Transverse colon (tissue), 4 donors: ENCODE measurements around the gene MEGF10. TPM values are rescaled to one million over a fixed set of nuclear protein-coding genes. Genes with fewer than 3 reads are reported as not detected.
A peak's percentile ranks its signal among the peaks of the same experiment; 100 is the strongest.

Experiments
- DNase-seq: peaks from one replicate; pipeline ENCODE4 v3.0.0-alpha.2; 2019
- H3K27ac ChIP-seq, 4 donors: fragments of 200-600 bp; sonication (generic); 2 replicates each; pipeline ENCODE4 v1.5.1; 2016 to 2018; ENCODE audit warnings: inconsistent platforms in 4 of 4
- H3K27me3 ChIP-seq: fragments of 200-600 bp; sonication (generic); 2 replicates; pipeline ENCODE4 v1.5.1; 2017; ENCODE audit warnings: inconsistent platforms
- H3K36me3 ChIP-seq, 4 donors: fragments of 200-600 bp; sonication (generic); 2 replicates each; pipeline ENCODE4 v1.5.1; 2017 to 2019; ENCODE audit warnings: inconsistent platforms in 4 of 4
- H3K4me1 ChIP-seq, 4 donors: fragments of 200-600 bp; sonication (generic); 2 replicates each; pipeline ENCODE4 v1.5.1; 2017 to 2020; ENCODE audit warnings: inconsistent platforms in 4 of 4
- H3K4me3 ChIP-seq, 4 donors: fragments of 200-600 bp; sonication (generic); 1 replicate in 1 of 4; 2 replicates in 3 of 4; pipeline versions ENCODE4 v1.5.1 to v1.6.1; 2017 to 2019; ENCODE audit warnings: inconsistent platforms in 4 of 4
- H3K9me3 ChIP-seq, 2 donors: fragments of 200-600 bp; sonication (generic); 2 replicates each; pipeline ENCODE4 v1.5.1; 2017 to 2019; ENCODE audit warnings: inconsistent platforms in 2 of 2
- EP300 ChIP-seq: sonication (generic); formaldehyde crosslinking; IDR thresholded peaks from one replicate; pipeline ENCODE4 v1.6.1; 2017; ENCODE audit warnings: antibody characterized with exemption, low read depth
- POLR2A ChIP-seq: fragments of 450-650 bp; IDR thresholded peaks from one replicate; pipeline ENCODE4 v1.6.1; 2016; ENCODE audit warnings: antibody characterized with exemption, mild to moderate bottlenecking, moderate library complexity
- POLR2AphosphoS5 ChIP-seq, 3 donors: sonication (generic); formaldehyde crosslinking; IDR thresholded peaks; one replicate each; pipeline ENCODE4 v1.6.1; 2016; ENCODE audit warnings: antibody characterized with exemption in 3 of 3
- whole genome bisulfite sequencing, 2 donors: methylation state at CpG; one replicate each; pipeline ENCODE4 v1.1.5; 2018; ENCODE audit warnings: low coverage in 1 of 2; 5-methylcytosine and 5-hydroxymethylcytosine counted together
- in situ Hi-C, 4 donors: fragments of 200-750 bp; cut with MboI; loops; one replicate each; pipeline versions ENCODE4 v1.15.0 to v1.15.1; 2017; ENCODE audit warnings: low sequenced_read_pairs in 3 of 4, low pct_ligation_motif_present in 1 of 4, low pct_unique_long_range_greater_than_20kb in 1 of 4
- intact Hi-C: fragments of 100-400 bp; cut with DNase I; formaldehyde crosslinking; loops from one replicate; pipeline ENCODE4 v1.15.1; 2023; ENCODE audit warnings: low total_unique reads
- total RNA-seq, 4 donors: library from RNA; depleted of rRNA; stranded (reverse); fragments of >200 nt; gene quantifications; one replicate each; pipeline ENCODE4 v1.1.0, GENCODE V29; 2016
- TF ChIP-seq, protein P1 (sequence below), 5 experiments: fragments of 200-600 bp in 3 of 5; fragments of 450-650 bp in 2 of 5; sonication (generic) in 3 of 5; IDR thresholded peaks; 1 replicate in 2 of 5; 2 replicates in 3 of 5; pipeline ENCODE4 v1.5.1; 2016 to 2017; ENCODE audit warnings: antibody characterized with exemption in 5 of 5, inconsistent platforms in 3 of 5, mild to moderate bottlenecking in 2 of 5, moderate library complexity in 1 of 5

Gene MEGF10
- total RNA-seq, 4 donors from 2014 or later = 0.68 to 3.0 (median 2.9) TPM; not detected in 1

DNA sequence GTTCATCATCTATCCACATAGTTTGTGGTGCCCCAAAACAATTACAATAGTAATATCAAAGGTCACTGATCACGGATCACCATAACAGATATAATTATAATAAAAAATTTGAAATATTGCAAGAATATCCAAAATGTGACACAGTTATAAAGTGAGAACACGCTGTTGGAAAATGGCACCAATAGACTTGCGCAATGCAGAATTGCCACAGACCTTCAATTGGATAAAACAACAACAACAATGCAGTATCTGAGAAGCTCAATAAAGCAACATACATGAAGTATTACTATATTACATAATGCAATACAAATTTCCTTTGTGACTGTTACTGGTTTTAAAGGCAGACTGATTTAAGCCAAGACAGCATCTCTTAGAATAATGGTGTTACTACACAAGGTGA is 182.1 kb downstream of the MEGF10 start:
- DNase-seq = no peak
- in situ Hi-C loops = no loop called here
- intact Hi-C loops = no loop called here
- TF ChIP-seq POLR2A (no peak), POLR2AphosphoS5 (IDR thresholded peaks at IDR 0.05) (no peak), EP300 (no peak)
- TF ChIP-seq, protein P1, sequence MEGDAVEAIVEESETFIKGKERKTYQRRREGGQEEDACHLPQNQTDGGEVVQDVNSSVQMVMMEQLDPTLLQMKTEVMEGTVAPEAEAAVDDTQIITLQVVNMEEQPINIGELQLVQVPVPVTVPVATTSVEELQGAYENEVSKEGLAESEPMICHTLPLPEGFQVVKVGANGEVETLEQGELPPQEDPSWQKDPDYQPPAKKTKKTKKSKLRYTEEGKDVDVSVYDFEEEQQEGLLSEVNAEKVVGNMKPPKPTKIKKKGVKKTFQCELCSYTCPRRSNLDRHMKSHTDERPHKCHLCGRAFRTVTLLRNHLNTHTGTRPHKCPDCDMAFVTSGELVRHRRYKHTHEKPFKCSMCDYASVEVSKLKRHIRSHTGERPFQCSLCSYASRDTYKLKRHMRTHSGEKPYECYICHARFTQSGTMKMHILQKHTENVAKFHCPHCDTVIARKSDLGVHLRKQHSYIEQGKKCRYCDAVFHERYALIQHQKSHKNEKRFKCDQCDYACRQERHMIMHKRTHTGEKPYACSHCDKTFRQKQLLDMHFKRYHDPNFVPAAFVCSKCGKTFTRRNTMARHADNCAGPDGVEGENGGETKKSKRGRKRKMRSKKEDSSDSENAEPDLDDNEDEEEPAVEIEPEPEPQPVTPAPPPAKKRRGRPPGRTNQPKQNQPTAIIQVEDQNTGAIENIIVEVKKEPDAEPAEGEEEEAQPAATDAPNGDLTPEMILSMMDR (IDR thresholded peaks at IDR 0.05) = no peak
- 91 to 92% methylated on average over 2 to 3 of the region's 3 CpGs for WGBS, 2 donors
- no peak overlapping the region for H3K4me3 ChIP-seq
- H3K36me3 ChIP-seq = no peaks in the 10 kb centered on the region
- no peaks in the 10 kb centered on the region for H3K4me1 ChIP-seq
- no peaks in the 10 kb centered on the region for H3K9me3 ChIP-seq
- peaks cover 7% of the 10 kb centered on the region for H3K27me3 ChIP-seq
- no peak overlapping the region for H3K27ac ChIP-seq

DNA sequence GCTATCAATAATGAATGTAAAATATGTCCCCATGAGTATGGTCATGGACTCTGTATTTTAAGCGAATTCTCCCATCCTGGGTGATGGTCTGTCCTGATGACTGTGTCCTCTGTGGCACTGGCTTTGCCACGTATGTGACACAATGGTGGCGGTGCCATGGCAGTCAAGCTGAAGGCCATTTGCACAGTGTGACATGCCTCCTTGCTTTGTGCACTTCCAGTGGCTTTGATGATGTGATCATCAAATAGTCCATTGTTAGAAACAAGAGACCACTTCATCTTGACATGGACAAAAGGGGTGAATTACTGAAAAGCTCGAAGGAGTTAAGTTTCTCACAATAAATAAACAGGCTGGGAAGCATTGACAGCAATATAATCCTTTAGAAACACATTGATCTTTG is 195.9 kb downstream of the MEGF10 start:
- no peaks in the 10 kb centered on the region for H3K9me3 ChIP-seq
- no peak overlapping the region for H3K4me3 ChIP-seq
- DNase-seq = no peak
- no peak overlapping the region for H3K27ac ChIP-seq
- no peaks in the 10 kb centered on the region for H3K27me3 ChIP-seq
- TF ChIP-seq POLR2AphosphoS5 (IDR thresholded peaks at IDR 0.05) (no peak), EP300 (no peak), POLR2A (no peak)
- TF ChIP-seq, protein P1 (IDR thresholded peaks at IDR 0.05) = no peak
- peaks cover 0 to 5% (median 0%) of the 10 kb centered on the region in 4 donors for H3K4me1 ChIP-seq
- 82 to 90% methylated on average over 4 of the region's 4 CpGs for WGBS, 2 donors
- H3K36me3 ChIP-seq = no peaks in the 10 kb centered on the region
- intact Hi-C loops (no loop called here), in situ Hi-C loops (loop anchor here in 2 of 4 donors (10.0 to 25.0 kb wide), 2 partner anchors 174 to 192 kb away; partner anchors contain the start of gene MEGF10 (in 1 of the 2))

DNA sequence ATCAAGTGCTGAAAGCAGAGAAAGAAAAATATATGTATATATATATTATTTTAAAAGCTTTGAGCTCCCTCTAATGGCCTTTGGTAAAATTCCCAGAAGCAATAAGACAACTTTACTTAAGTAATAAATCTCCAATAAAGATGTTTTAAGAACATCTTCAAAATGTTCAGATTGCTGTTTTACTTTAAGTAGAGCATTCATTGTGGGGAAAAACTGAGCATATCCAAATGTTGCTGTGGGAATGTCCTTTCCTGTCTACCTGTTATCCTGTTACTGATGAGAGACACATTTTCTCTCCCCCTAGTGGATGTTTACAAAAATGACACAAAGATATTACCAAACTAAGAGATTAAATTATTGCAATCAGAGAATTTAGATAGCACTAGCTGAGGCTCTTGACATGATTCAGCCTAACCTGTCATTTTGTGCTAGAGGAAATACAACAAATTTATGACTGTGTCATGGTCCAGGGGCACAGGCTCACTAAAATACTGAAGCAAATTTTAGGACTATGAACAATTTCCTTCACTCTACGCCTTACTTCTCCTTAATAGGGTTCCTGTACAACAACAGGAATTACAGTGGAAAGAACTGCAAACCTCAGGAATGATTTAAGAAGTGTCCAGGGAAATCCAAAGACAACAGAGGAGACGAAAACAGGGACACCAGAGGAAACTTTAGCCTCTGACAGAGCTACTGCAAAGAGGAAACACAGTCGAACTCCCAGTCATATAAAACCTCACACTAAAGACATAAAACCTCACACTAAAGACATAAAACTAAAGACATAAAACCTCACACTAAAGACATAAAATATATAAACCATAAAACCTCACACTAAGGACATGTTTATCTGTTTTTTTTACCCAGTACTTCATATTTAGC is 202.5 kb downstream of the MEGF10 start:
- TF ChIP-seq POLR2AphosphoS5 (IDR thresholded peaks at IDR 0.05) = no peak
- TF ChIP-seq, protein P1 (IDR thresholded peaks at IDR 0.05) = peak; percentile 62 to 93 (median 71)
- no peak for TF ChIP-seq POLR2A
- TF ChIP-seq EP300 = no peak
- peak overlapping the region; percentile 69 to 77 (median 74) for H3K27ac ChIP-seq
- in situ Hi-C loops (loop anchor here in 2 of 4 donors (10.0 to 25.0 kb wide), 2 partner anchors 181 to 188 kb away; no protein-coding TSS in a partner anchor), intact Hi-C loops (loop anchor here (10.0 kb wide), 1 partner anchor 658 kb away; no protein-coding TSS in a partner anchor)
- WGBS, 2 donors = 35% methylated on average over 2 to 3 of the region's 3 CpGs
- H3K27me3 ChIP-seq = peaks cover 8% of the 10 kb centered on the region
- no peaks in the 10 kb centered on the region for H3K9me3 ChIP-seq
- peak overlapping the region in 1 of 4 donors; percentile 10 for H3K4me3 ChIP-seq
- H3K36me3 ChIP-seq = no peaks in the 10 kb centered on the region
- DNase-seq = no peak
- peaks cover 0 to 27% (median 7%) of the 10 kb centered on the region in 4 donors for H3K4me1 ChIP-seq

DNA sequence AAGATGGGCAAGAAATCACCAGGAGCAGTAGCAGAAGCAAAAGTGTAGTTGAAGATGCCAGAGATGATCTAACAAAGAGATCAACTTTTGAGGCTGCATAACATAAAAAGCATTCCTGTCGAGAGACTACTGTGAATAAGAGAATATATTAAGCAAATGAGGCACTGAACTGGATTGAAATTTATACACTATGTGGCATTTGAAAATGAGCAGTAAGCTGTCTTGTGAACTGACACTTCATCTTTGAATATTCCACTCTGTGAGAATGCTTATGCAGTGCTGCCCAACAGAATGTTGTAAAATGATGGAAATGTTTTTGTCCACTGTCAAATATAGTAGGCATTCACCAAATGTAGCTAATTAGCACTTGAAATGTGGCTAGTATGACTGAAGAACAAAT is 208.0 kb downstream of the MEGF10 start:
- no peaks in the 10 kb centered on the region for H3K36me3 ChIP-seq
- TF ChIP-seq POLR2AphosphoS5 (IDR thresholded peaks at IDR 0.05) (no peak), POLR2A (no peak), EP300 (no peak)
- TF ChIP-seq, protein P1 (IDR thresholded peaks at IDR 0.05) = no peak
- no peak overlapping the region for H3K4me3 ChIP-seq
- intact Hi-C loops = loop anchor here (10.0 kb wide), 1 partner anchor 664 kb away; no protein-coding TSS in a partner anchor
- DNase-seq = no peak
- H3K9me3 ChIP-seq = no peaks in the 10 kb centered on the region
- H3K4me1 ChIP-seq = peaks cover 0 to 8% (median 4%) of the 10 kb centered on the region in 4 donors
- H3K27me3 ChIP-seq = peaks cover 8% of the 10 kb centered on the region
- H3K27ac ChIP-seq = no peak overlapping the region
- in situ Hi-C loops = loop anchor here in 2 of 4 donors (10.0 to 25.0 kb wide), 2 partner anchors 186 to 194 kb away; no protein-coding TSS in a partner anchor
- 65 to 78% methylated on average over 1 of the region's 1 CpG for WGBS, 2 donors
